Subcutaneous abdominal adipose tissue (tissue), 5 donors: ENCODE data around the gene AARSD1.
"Not testable (repeated sequence)": the region's sequence is repeated elsewhere in the genome, so short reads cannot be mapped to it uniquely, and the experiment has no call there.

ENCODE experiments used
- H3K27ac ChIP-seq: one replicate; pipeline ENCODE4 v1.7.0; 2013; ENCODE audit warnings: low read depth, mild to moderate bottlenecking, inconsistent platforms, low read length, moderate library complexity
- H3K27me3 ChIP-seq, 5 donors: one replicate each; pipeline ENCODE4 v1.7.0; 2013; ENCODE audit warnings: low read length in 5 of 5, inconsistent platforms in 1 of 5; ENCODE audit not compliant: control insufficient read depth in 5 of 5, insufficient read depth in 4 of 5
- H3K36me3 ChIP-seq, 5 donors: one replicate each; pipeline ENCODE4 v1.7.0; 2013; ENCODE audit warnings: low read length in 5 of 5; ENCODE audit not compliant: control insufficient read depth in 5 of 5, insufficient read depth in 5 of 5
- H3K4me1 ChIP-seq, 5 donors: one replicate each; pipeline ENCODE4 v1.7.0; 2013; ENCODE audit warnings: low read length in 5 of 5, mild to moderate bottlenecking in 3 of 5, moderate library complexity in 1 of 5; ENCODE audit not compliant: control insufficient read depth in 5 of 5, insufficient read depth in 5 of 5
- H3K4me3 ChIP-seq, 5 donors: one replicate each; pipeline ENCODE4 v1.7.0; 2013; ENCODE audit warnings: low read length in 5 of 5, low read depth in 1 of 5
- H3K9ac ChIP-seq, 5 donors: one replicate each; pipeline ENCODE4 v1.7.0; 2013; ENCODE audit warnings: low read length in 5 of 5, mild to moderate bottlenecking in 4 of 5, moderate library complexity in 3 of 5
- H3K9me3 ChIP-seq, 5 donors: one replicate each; pipeline ENCODE4 v1.7.0; 2013; ENCODE audit warnings: low read length in 5 of 5; ENCODE audit not compliant: control insufficient read depth in 5 of 5
- donor health status: healthy.
- donor health status: healthy.
- donor health status: healthy.
- donor health status: healthy.
- donor health status: healthy.

Gene AARSD1

GRCh38 chr17:42997984-42998938 lies 34.0 kb upstream of the AARSD1 start, which contains the start of gene RPL27:
Gene RPL27 (plus strand): TSS chr17:42998419. CDS start chr17:42998751, 332 bp downstream.
- Histone ChIP-seq H3K27ac (peak within 1 kb of the TSS; percentile 94), H3K9ac (peak within 1 kb of the TSS; percentile 75 to 99 (median 94)), H3K36me3 (peaks cover 7 to 44% (median 32%) of the 10 kb centered on the region in 5 donors), H3K9me3 (no peaks in the 10 kb centered on the region), H3K4me3 (peak within 1 kb of the TSS; percentile 73 to 98 (median 92)), H3K4me1 (peaks cover 8 to 37% (median 36%) of the 10 kb centered on the region in 5 donors), H3K27me3 (no peaks in the 10 kb centered on the region)

GRCh38 chr17:42997390-42997983 lies 33.2 kb upstream of the AARSD1 start:
- Histone ChIP-seq H3K27ac (peak overlapping the region; percentile 50), H3K9me3 (no peaks in the 10 kb centered on the region), H3K36me3 (peaks cover 7 to 44% (median 32%) of the 10 kb centered on the region in 5 donors), H3K9ac (peak overlapping the region in 3 of 5 donors; percentile 53 to 69 (median 63)), H3K4me1 (peaks cover 8 to 37% (median 34%) of the 10 kb centered on the region in 5 donors), H3K27me3 (no peaks in the 10 kb centered on the region), H3K4me3 (peak overlapping the region in 3 of 5 donors; percentile 40 to 98 (median 92))

- H3K27ac ChIP-seq, H3K27me3 ChIP-seq, H3K4me3 ChIP-seq, H3K9ac ChIP-seq, H3K9me3 ChIP-seq: not testable (repeated sequence)
- Histone ChIP-seq H3K4me1 (peaks cover 0 to 12% (median 11%) of the 10 kb centered on the region in 5 donors), H3K36me3 (peaks cover 9 to 56% (median 41%) of the 10 kb centered on the region in 5 donors)
Observed at GRCh38 chr17:42993913-42994312, 29.7 kb upstream of the AARSD1 start.

GRCh38 chr17:42992872-42993271 lies 28.6 kb upstream of the AARSD1 start:
- H3K9me3 ChIP-seq: no peaks in the 10 kb centered on the region
- H3K4me1 ChIP-seq: peaks cover 0 to 14% (median 8%) of the 10 kb centered on the region in 5 donors
- no peak overlapping the region for H3K9ac ChIP-seq
- H3K27me3 ChIP-seq: no peaks in the 10 kb centered on the region
- no peak overlapping the region for H3K4me3 ChIP-seq
- no peak overlapping the region for H3K27ac ChIP-seq
- H3K36me3 ChIP-seq: peaks cover 9 to 67% (median 47%) of the 10 kb centered on the region in 5 donors

GRCh38 chr17:42991471-42991870 lies 27.2 kb upstream of the AARSD1 start:
- no peaks in the 10 kb centered on the region for H3K9me3 ChIP-seq
- no peak overlapping the region for H3K27ac ChIP-seq
- no peak overlapping the region for H3K4me3 ChIP-seq
- no peak overlapping the region for H3K9ac ChIP-seq
- H3K4me1 ChIP-seq: peaks cover 0 to 21% (median 12%) of the 10 kb centered on the region in 5 donors
- H3K27me3 ChIP-seq: no peaks in the 10 kb centered on the region
- peaks cover 9 to 74% (median 53%) of the 10 kb centered on the region in 5 donors for H3K36me3 ChIP-seq

GRCh38 chr17:42989726-42990652 lies 25.7 kb upstream of the AARSD1 start:
- no peak overlapping the region for H3K4me3 ChIP-seq
- no peaks in the 10 kb centered on the region for H3K27me3 ChIP-seq
- H3K9me3 ChIP-seq: no peaks in the 10 kb centered on the region
- no peak overlapping the region for H3K27ac ChIP-seq
- H3K9ac ChIP-seq: no peak overlapping the region
- peaks cover 0 to 33% (median 23%) of the 10 kb centered on the region in 5 donors for H3K4me1 ChIP-seq
- peaks cover 9 to 74% (median 53%) of the 10 kb centered on the region in 5 donors for H3K36me3 ChIP-seq

- no peaks in the 10 kb centered on the region for H3K9me3 ChIP-seq
- H3K27me3 ChIP-seq: no peaks in the 10 kb centered on the region
- H3K4me1 ChIP-seq: peaks cover 0 to 42% (median 31%) of the 10 kb centered on the region in 5 donors
- peaks cover 9 to 68% (median 53%) of the 10 kb centered on the region in 5 donors for H3K36me3 ChIP-seq
- H3K27ac ChIP-seq: no peak overlapping the region
- H3K4me3 ChIP-seq: no peak overlapping the region
- H3K9ac ChIP-seq: no peak overlapping the region
Observed at GRCh38 chr17:42989141-42989540, 24.9 kb upstream of the AARSD1 start.

GRCh38 chr17:42985225-42985624 lies 21.0 kb upstream of the AARSD1 start:
- Histone ChIP-seq H3K4me1 (peaks cover 0 to 60% (median 53%) of the 10 kb centered on the region in 5 donors), H3K27ac (peak overlapping the region; percentile 8), H3K4me3 (no peak overlapping the region), H3K9ac (no peak overlapping the region), H3K9me3 (no peaks in the 10 kb centered on the region), H3K27me3 (no peaks in the 10 kb centered on the region), H3K36me3 (peaks cover 5 to 31% (median 25%) of the 10 kb centered on the region in 5 donors)

- H3K4me1 ChIP-seq: peaks cover 0 to 56% (median 54%) of the 10 kb centered on the region in 5 donors
- H3K36me3 ChIP-seq: peaks cover 0 to 4% (median 3%) of the 10 kb centered on the region in 5 donors
- H3K27ac ChIP-seq: no peak overlapping the region
- peak overlapping the region in 2 of 5 donors; percentile 88 to 90 for H3K4me3 ChIP-seq
- H3K9me3 ChIP-seq: no peaks in the 10 kb centered on the region
- no peak overlapping the region for H3K9ac ChIP-seq
- no peaks in the 10 kb centered on the region for H3K27me3 ChIP-seq
Observed at GRCh38 chr17:42982266-42982665, 18.0 kb upstream of the AARSD1 start.
